Activated CD4-positive, alpha-beta T cell treated with anti-CD3 and anti-CD28 coated beads for 4 hours (primary cell): ENCODE data around the gene DUOX1.

ENCODE experiments used
- DNase-seq, 2 donors: peaks; one replicate each; pipeline ENCODE4 v3.0.0-alpha.2; 2020

DUOX1 gene

GRCh38 chr15:45144775-45145174 is 15.0 kb downstream of the DUOX1 start:
- DNase-seq: no peak

- DNase-seq: no peak
Measured at GRCh38 chr15:45146405-45146804, 16.6 kb downstream of the DUOX1 start.

- no peak for DNase-seq
Measured at GRCh38 chr15:45147606-45148005, 17.8 kb downstream of the DUOX1 start.

- DNase-seq: no peak
Measured at GRCh38 chr15:45148076-45149059, 18.6 kb downstream of the DUOX1 start.

DNA sequence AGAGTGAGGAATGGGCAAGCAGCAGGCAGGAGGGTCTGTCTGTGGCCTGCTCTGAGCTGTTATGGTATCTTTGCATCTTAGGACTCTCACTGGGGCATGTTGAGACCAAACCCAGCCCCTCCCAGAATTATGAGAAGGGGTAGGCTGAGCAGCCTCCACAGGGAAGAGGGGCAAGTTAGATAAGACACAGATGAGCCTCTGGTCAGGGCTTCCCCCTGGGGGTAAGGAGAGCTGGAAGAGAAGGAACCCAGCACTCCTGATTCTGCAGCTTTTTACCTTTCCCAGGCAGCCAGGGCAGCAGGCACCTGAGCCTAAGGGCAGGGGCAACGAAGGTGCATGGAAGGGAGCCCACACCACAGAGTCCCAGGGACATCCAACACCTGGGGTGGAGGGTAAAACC is 19.3 kb downstream of the DUOX1 start:
- no peak for DNase-seq

GRCh38 chr15:45150481-45150880 is 20.7 kb downstream of the DUOX1 start:
- no peak for DNase-seq

GRCh38 chr15:45150997-45151396 is 21.2 kb downstream of the DUOX1 start:
- DNase-seq: no peak

GRCh38 chr15:45151998-45152828 is 22.4 kb downstream of the DUOX1 start:
- DNase-seq: no peak

GRCh38 chr15:45155739-45156138 is 25.9 kb downstream of the DUOX1 start:
- DNase-seq: no peak

GRCh38 chr15:45156744-45157455 is 27.1 kb downstream of the DUOX1 start:
- no peak for DNase-seq

GRCh38 chr15:45157974-45158373 is 28.2 kb downstream of the DUOX1 start:
- DNase-seq: no peak

DNA sequence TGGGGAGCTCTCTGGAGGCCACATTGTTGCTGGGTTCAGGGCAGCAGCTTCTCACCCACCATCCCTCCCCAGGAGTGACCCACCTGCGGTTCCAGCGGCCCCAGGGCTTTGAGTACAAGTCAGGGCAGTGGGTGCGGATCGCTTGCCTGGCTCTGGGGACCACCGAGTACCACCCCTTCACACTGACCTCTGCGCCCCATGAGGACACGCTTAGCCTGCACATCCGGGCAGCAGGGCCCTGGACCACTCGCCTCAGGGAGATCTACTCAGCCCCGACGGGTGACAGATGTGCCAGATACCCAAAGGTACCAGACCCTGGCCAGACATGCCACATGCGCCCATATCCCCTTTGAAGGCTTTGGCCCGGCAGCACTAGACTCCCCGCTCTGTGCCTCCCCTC is 31.9 kb downstream of the DUOX1 start:
- DNase-seq: no peak

DNA sequence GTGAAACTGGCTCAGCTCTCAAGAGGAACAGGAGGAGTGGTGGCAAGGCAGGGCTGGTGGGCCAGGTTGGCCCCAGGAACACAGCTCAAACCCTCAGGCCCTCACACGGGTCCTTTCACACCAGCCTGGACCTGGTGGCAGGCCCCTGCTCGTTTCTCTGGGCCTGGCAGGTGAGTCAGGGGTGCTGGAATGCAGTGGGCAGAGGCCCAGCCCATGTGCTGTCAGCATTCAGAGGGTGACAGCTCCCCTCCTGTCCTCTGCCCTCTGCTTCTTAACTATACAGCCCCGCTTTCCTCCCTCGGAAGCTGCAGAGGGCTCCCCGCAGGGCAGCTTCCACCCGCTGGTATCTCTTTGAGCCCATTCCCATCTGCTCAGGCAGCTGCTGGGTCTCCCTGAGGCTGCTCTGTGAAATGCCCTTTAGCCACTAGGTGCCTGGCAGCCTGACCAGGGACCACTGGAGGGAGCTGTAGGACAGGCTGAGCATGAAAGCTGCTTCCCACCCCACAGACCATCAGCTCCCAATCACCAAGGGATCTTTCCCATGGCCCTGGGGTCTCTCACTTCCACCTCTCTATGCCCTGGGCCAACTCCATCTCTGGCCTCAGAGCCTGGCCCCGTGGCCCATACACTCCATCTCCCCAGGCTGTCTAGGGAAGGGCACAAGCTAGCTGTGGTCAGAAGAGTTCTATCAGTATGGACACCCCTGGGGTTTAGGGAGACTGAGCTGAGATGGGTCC is 33.1 kb downstream of the DUOX1 start:
- peak; percentile 60 to 61 for DNase-seq

GRCh38 chr15:45163508-45163856 is 33.7 kb downstream of the DUOX1 start:
- DNase-seq: no peak

DNA sequence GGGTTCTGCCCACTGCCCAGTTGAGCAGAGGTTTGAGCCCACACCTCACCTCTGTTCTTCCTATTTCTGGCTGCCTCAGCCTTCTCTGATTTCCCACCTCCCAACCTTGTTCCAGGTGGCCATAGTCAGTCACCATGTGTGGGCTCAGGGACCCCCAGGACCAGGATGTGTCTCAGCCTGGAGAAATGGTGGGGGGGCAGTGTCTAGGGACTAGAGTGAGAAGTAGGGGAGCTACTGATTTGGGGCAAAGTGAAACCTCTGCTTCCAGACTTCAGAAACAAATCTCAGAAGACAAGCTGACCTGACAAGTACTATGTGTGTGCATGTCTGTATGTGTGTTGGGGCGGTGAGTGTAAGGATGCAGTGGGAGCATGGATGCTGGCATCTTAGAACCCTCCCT is 35.1 kb downstream of the DUOX1 start:
- no peak for DNase-seq

- no peak for DNase-seq
Measured at GRCh38 chr15:45165536-45165935, 35.7 kb downstream of the DUOX1 start.

GRCh38 chr15:45166834-45167630 is 37.2 kb downstream of the DUOX1 start:
- DNase-seq: peak; percentile 79 to 82

DNA sequence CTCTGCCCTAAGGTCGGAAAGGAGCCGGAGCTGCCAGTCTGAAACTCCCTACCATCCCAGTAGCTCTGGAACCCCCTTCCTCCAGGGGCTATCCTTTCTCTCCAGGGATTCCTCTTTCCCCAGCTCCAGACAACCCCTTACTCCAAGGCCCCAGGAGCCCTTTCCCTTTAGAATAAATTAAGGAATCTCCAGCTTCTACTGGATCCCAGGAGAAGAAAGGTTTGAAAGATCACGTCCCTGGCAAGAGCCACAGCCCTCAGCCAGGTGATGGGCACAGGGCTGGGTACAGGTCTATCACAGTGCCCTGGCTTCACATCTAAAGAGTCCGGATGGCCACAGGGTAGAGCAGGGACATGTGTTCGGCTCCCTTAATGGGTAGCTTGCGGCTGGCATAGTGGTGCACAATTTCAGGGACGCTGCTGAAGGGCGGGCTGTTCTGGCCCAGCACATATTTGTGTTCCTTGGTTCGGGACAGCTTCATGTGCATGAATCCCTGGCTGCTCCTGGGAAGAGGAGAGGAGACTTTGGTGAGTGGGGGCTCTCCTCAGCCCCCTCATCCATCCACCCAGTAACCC is 37.9 kb downstream of the DUOX1 start:
- DNase-seq: no peak

- DNase-seq: no peak
Measured at GRCh38 chr15:45168286-45168685, 38.5 kb downstream of the DUOX1 start.

GRCh38 chr15:45168751-45169551 is 39.2 kb downstream of the DUOX1 start:
- no peak for DNase-seq
